ENCODE measurements around the gene ST6GALNAC3.

The ST6GALNAC3 gene

GRCh38 chr1:76343356-76343755, 268.8 kb downstream of the ST6GALNAC3 start:
- H4K20me1 ChIP-seq (ENCODE audit: insufficient read depth, low read length) = no peaks in the 10 kb centered on the region
- H3K27ac ChIP-seq (ENCODE audit: low read length) = no peak overlapping the region
- H3K4me2 ChIP-seq (ENCODE audit: low read length) = no peak overlapping the region
- no peaks in the 10 kb centered on the region for H3K27me3 ChIP-seq (ENCODE audit: low read depth, low read length)
- H3K4me3 ChIP-seq (ENCODE audit: low read length) = no peak overlapping the region
- no peak overlapping the region for H2AFZ ChIP-seq (ENCODE audit: low read depth, low read length)
- no peaks in the 10 kb centered on the region for H3K4me1 ChIP-seq (ENCODE audit: low read length)
- TF ChIP-seq CTCF (IDR thresholded peaks at IDR 0.05; ENCODE audit: low read depth, low read length) = no peak
- no peak for TF ChIP-seq EZH2phosphoT487 (IDR thresholded peaks at IDR 0.05; ENCODE audit: low read depth)
- no peaks in the 10 kb centered on the region for H3K36me3 ChIP-seq (replicated peaks; ENCODE audit: low read depth, low read length)
- H3K79me2 ChIP-seq (ENCODE audit: low read length) = no peaks in the 10 kb centered on the region
- H3K9me3 ChIP-seq (ENCODE audit: insufficient read depth, low read length) = no peaks in the 10 kb centered on the region
- no peak overlapping the region for H3K9ac ChIP-seq (ENCODE audit: low read length)

GRCh38 chr1:76351655-76352054, 277.1 kb downstream of the ST6GALNAC3 start:
- Histone ChIP-seq H3K9me3 (ENCODE audit: insufficient read depth, low read length) (no peaks in the 10 kb centered on the region), H3K36me3 (replicated peaks; ENCODE audit: low read depth, low read length) (no peaks in the 10 kb centered on the region), H3K4me3 (ENCODE audit: low read length) (no peak overlapping the region), H3K4me2 (ENCODE audit: low read length) (no peak overlapping the region), H3K9ac (ENCODE audit: low read length) (no peak overlapping the region), H2AFZ (ENCODE audit: low read depth, low read length) (no peak overlapping the region), H3K27ac (ENCODE audit: low read length) (no peak overlapping the region), H4K20me1 (ENCODE audit: insufficient read depth, low read length) (no peaks in the 10 kb centered on the region), H3K79me2 (ENCODE audit: low read length) (no peaks in the 10 kb centered on the region), H3K4me1 (ENCODE audit: low read length) (no peaks in the 10 kb centered on the region), H3K27me3 (ENCODE audit: low read depth, low read length) (no peaks in the 10 kb centered on the region)
- TF ChIP-seq CTCF (IDR thresholded peaks at IDR 0.05; ENCODE audit: low read depth, low read length) (no peak), EZH2phosphoT487 (IDR thresholded peaks at IDR 0.05; ENCODE audit: low read depth) (no peak)

GRCh38 chr1:76352741-76353435, 278.3 kb downstream of the ST6GALNAC3 start:
- no peak overlapping the region for H3K4me3 ChIP-seq (ENCODE audit: low read length)

GRCh38 chr1:76354236-76354635, 279.7 kb downstream of the ST6GALNAC3 start:
- H4K20me1 ChIP-seq (ENCODE audit: insufficient read depth, low read length) = no peaks in the 10 kb centered on the region
- H3K4me3 ChIP-seq (ENCODE audit: low read length) = no peak overlapping the region
- TF ChIP-seq CTCF (IDR thresholded peaks at IDR 0.05; ENCODE audit: low read depth, low read length) (no peak), EZH2phosphoT487 (IDR thresholded peaks at IDR 0.05; ENCODE audit: low read depth) (no peak)
- H3K27me3 ChIP-seq (ENCODE audit: low read depth, low read length) = no peaks in the 10 kb centered on the region
- H3K9ac ChIP-seq (ENCODE audit: low read length) = no peak overlapping the region
- H2AFZ ChIP-seq (ENCODE audit: low read depth, low read length) = no peak overlapping the region
- no peaks in the 10 kb centered on the region for H3K4me1 ChIP-seq (ENCODE audit: low read length)
- no peaks in the 10 kb centered on the region for H3K79me2 ChIP-seq (ENCODE audit: low read length)
- H3K36me3 ChIP-seq (replicated peaks; ENCODE audit: low read depth, low read length) = no peaks in the 10 kb centered on the region
- no peak overlapping the region for H3K27ac ChIP-seq (ENCODE audit: low read length)
- no peaks in the 10 kb centered on the region for H3K9me3 ChIP-seq (ENCODE audit: insufficient read depth, low read length)
- H3K4me2 ChIP-seq (ENCODE audit: low read length) = no peak overlapping the region

More at GRCh38 chr1:76352741-76353435, 278.3 kb downstream of the ST6GALNAC3 start:
- Histone ChIP-seq H3K4me1 (ENCODE audit: low read length) (no peaks in the 10 kb centered on the region), H3K36me3 (replicated peaks; ENCODE audit: low read depth, low read length) (no peaks in the 10 kb centered on the region), H3K27ac (ENCODE audit: low read length) (no peak overlapping the region), H3K9me3 (ENCODE audit: insufficient read depth, low read length) (no peaks in the 10 kb centered on the region), H3K27me3 (ENCODE audit: low read depth, low read length) (no peaks in the 10 kb centered on the region), H4K20me1 (ENCODE audit: insufficient read depth, low read length) (no peaks in the 10 kb centered on the region), H2AFZ (ENCODE audit: low read depth, low read length) (no peak overlapping the region), H3K79me2 (ENCODE audit: low read length) (no peaks in the 10 kb centered on the region), H3K4me2 (ENCODE audit: low read length) (no peak overlapping the region), H3K9ac (ENCODE audit: low read length) (no peak overlapping the region)
- no peak for TF ChIP-seq EZH2phosphoT487 (IDR thresholded peaks at IDR 0.05; ENCODE audit: low read depth)
